GM12891 (cell line): ENCODE data around the gene EML1.

Experiments
- POLR2A ChIP-seq: IDR thresholded peaks from 2 replicates; pipeline ENCODE4 v1.6.1; 2011; ENCODE audit warnings: low read depth, low read length, control low read depth
- POLR2AphosphoS5 ChIP-seq: IDR thresholded peaks from 2 replicates; pipeline ENCODE4 v1.6.1; 2011; ENCODE audit warnings: low read depth, low read length, control low read depth
- SPI1 ChIP-seq: IDR thresholded peaks from 2 replicates; pipeline ENCODE4 v1.6.1; 2011; ENCODE audit warnings: low read depth, low read length, control low read depth
- TAF1 ChIP-seq: IDR thresholded peaks from 2 replicates; pipeline ENCODE4 v1.6.1; 2011; ENCODE audit warnings: low read depth, low read length, control low read depth

- TF ChIP-seq POLR2AphosphoS5 = no peak
- TF ChIP-seq POLR2A = no peak
- TF ChIP-seq TAF1 = no peak
- no peak for TF ChIP-seq SPI1
Observed at GRCh38 chr14:99944241-99944651, 151.0 kb downstream of the EML1 start.
